Psoas muscle (tissue), 8 donors: ENCODE measurements around the gene ENPEP. TPM values are rescaled to one million over a fixed set of nuclear protein-coding genes. Genes with fewer than 3 reads are reported as not detected.
"Not testable (repeated sequence)": the region's sequence is repeated elsewhere in the genome, so short reads cannot be mapped to it uniquely, and the experiment has no call there.

Source experiments
- ATAC-seq, 4 donors: fragments of 200-7000 bp; cut with Tn5 transposase; one replicate each; pipeline ENCODE4 v1.9.1; 2020; ENCODE audit warnings: moderate library complexity in 3 of 4, mild to moderate bottlenecking in 2 of 4
- DNase-seq, 2 donors: peaks; one replicate each; pipeline ENCODE4 v3.0.0-alpha.2; 2020
- H3K27ac ChIP-seq: fragments of 200-600 bp; one replicate; pipeline ENCODE4 v1.8.0; 2022
- H3K27me3 ChIP-seq, 3 donors: fragments of 200-600 bp in 1 of 3; one replicate each; pipeline versions ENCODE4 v1.6.1 to v1.8.0; 2013 to 2022; ENCODE audit warnings: low read length in 2 of 3, mild to moderate bottlenecking in 2 of 3, moderate library complexity in 1 of 3; ENCODE audit not compliant: insufficient read depth in 3 of 3
- H3K36me3 ChIP-seq, 2 donors: fragments of 200-600 bp in 1 of 2; one replicate each; pipeline versions ENCODE4 v1.6.1 to v1.8.0; 2013 to 2022; ENCODE audit warnings: low read depth in 1 of 2, mild to moderate bottlenecking in 1 of 2, moderate library complexity in 1 of 2; ENCODE audit not compliant: insufficient read depth in 1 of 2
- H3K4me1 ChIP-seq: fragments of 200-600 bp; one replicate; pipeline ENCODE4 v1.8.0; 2022
- H3K4me3 ChIP-seq: fragments of 200-600 bp; one replicate; pipeline ENCODE4 v1.8.0; 2022; ENCODE audit warnings: mild to moderate bottlenecking
- H3K9me3 ChIP-seq: fragments of 200-600 bp; one replicate; pipeline ENCODE4 v1.8.0; 2022
- CTCF ChIP-seq: fragments of 200-600 bp; IDR thresholded peaks from one replicate; pipeline ENCODE4 v1.8.0; 2022; ENCODE audit warnings: antibody characterized with exemption
- WGBS, 3 donors: extraction: QIAGEN DNeasy Blood & Tissue Kit; methylation state at CpG; one replicate each; pipeline versions ENCODE4 v1.1.6 to v1.1.7; 2013; 5-methylcytosine and 5-hydroxymethylcytosine counted together
- intact Hi-C, 2 donors: fragments of 100-400 bp; cut with DNase I; formaldehyde crosslinking; loops; one replicate each; pipeline versions ENCODE4 v1.11.0 to v1.14.2; 2022
- long read RNA-seq, 2 donors: library from polyadenylated mRNA; unstranded; transcript quantifications; one replicate each; pipeline ENCODE4 v2.0.0, GENCODE V29; 2021
- polyA plus RNA-seq, 3 donors: library from polyadenylated mRNA; stranded (reverse); fragments of 200-250 nt; gene quantifications; one replicate each; pipeline ENCODE4 v1.2.3, GENCODE V29; 2013
- total RNA-seq, 4 donors: library from RNA; stranded (reverse); fragmentation: NEBNext Ultra II Directional in 2 of 4; extraction: Animal tissue kit (Norgen Biotek cat#: 25700) in 2 of 4; gene quantifications; one replicate each; pipeline versions ENCODE4 v1.2.1 to v1.2.4, GENCODE V29; 2021 to 2023
- donor health status: healthy with polysubstance abuse.
- donor health status: DM: no; HTN: no; CAD: no; lungs with moderate emphysema.
- donor health status: Bipolar disorder and iron deficiency.
- donor health status: healthy.
- donor health status: DM: yes; HTN: yes; CAD: no.
- donor health status: DM: no; HTN: no; CAD: no.
- donor health status: DM: no; HTN: no; CAD: no.
- donor health status: DM: yes; HTN: yes; CAD: no.

ENPEP gene, protein sequence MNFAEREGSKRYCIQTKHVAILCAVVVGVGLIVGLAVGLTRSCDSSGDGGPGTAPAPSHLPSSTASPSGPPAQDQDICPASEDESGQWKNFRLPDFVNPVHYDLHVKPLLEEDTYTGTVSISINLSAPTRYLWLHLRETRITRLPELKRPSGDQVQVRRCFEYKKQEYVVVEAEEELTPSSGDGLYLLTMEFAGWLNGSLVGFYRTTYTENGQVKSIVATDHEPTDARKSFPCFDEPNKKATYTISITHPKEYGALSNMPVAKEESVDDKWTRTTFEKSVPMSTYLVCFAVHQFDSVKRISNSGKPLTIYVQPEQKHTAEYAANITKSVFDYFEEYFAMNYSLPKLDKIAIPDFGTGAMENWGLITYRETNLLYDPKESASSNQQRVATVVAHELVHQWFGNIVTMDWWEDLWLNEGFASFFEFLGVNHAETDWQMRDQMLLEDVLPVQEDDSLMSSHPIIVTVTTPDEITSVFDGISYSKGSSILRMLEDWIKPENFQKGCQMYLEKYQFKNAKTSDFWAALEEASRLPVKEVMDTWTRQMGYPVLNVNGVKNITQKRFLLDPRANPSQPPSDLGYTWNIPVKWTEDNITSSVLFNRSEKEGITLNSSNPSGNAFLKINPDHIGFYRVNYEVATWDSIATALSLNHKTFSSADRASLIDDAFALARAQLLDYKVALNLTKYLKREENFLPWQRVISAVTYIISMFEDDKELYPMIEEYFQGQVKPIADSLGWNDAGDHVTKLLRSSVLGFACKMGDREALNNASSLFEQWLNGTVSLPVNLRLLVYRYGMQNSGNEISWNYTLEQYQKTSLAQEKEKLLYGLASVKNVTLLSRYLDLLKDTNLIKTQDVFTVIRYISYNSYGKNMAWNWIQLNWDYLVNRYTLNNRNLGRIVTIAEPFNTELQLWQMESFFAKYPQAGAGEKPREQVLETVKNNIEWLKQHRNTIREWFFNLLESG
- total RNA-seq (1 to 10 TPM; 1.4 to 4.3 (median 3.0) TPM), polyA plus RNA-seq (1 to 10 TPM in 2 of 3 donors, under 1 TPM in 1; 0.75 to 1.1 (median 1.1) TPM)
- long read RNA-seq, donor 1, full-length matches to known transcripts: 1 of 2 reads
- long read RNA-seq, donor 1, partial matches to known transcripts: 1 of 2 reads
- long read RNA-seq, donor 1, other reads (novel, unspliced or antisense): 0 of 2 reads
- long read RNA-seq, donor 2, full-length matches to known transcripts: 4 of 8 reads
- long read RNA-seq, donor 2, partial matches to known transcripts: 2 of 8 reads
- long read RNA-seq, donor 2, other reads (novel, unspliced or antisense): 2 of 8 reads

- DNase-seq: peak; percentile 29 to 74
- H3K4me1 ChIP-seq: no peaks in the 10 kb centered on the region
- ATAC-seq: peak; percentile 78 to 88 (median 86)
- WGBS, 3 donors: 30 to 36% (median 34%) methylated on average over 35 to 39 of the region's 39 CpGs
- H3K27ac ChIP-seq: peak within 1 kb of the TSS; percentile 67
- intact Hi-C loops: no loop called here
- no peaks in the 10 kb centered on the region for H3K36me3 ChIP-seq
- H3K4me3 ChIP-seq: peak within 1 kb of the TSS; percentile 68
- H3K27me3 ChIP-seq: no peaks in the 10 kb centered on the region
- no peak for TF ChIP-seq CTCF
- H3K9me3 ChIP-seq: no peaks in the 10 kb centered on the region
Measured at GRCh38 chr4:110475881-110476818, at the start of gene ENPEP. TSS of gene ENPEP (plus strand) at chr4:110476155. CDS start at chr4:110476415, 260 bp downstream.

DNA sequence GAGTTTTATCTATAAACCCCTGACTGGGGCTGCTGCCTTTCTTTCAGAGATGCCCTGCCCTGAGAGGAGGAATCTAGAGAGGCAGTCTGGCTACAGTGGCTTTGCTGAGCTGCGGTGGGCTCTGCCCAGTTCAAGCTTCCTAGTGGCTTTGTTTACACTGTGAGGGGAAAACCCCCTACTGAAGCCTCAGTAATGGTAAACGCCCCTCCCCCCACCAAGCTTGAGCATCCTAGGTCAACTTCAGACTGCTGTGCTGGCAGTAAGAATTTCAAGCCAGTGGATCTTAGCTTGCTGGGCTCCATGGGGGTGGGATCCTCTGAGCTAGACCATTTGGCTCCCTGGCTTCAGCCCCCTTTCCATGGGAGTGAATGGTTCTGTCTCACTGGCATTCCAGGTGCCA lies 44.1 kb upstream of the ENPEP start:
- WGBS, 3 donors: 63 to 74% (median 69%) methylated on average over 2 of the region's 2 CpGs
- H3K27me3 ChIP-seq, DNase-seq, H3K4me1 ChIP-seq, H3K9me3 ChIP-seq, intact Hi-C loops, H3K4me3 ChIP-seq, H3K27ac ChIP-seq, H3K36me3 ChIP-seq, ATAC-seq: not testable (repeated sequence)

DNA sequence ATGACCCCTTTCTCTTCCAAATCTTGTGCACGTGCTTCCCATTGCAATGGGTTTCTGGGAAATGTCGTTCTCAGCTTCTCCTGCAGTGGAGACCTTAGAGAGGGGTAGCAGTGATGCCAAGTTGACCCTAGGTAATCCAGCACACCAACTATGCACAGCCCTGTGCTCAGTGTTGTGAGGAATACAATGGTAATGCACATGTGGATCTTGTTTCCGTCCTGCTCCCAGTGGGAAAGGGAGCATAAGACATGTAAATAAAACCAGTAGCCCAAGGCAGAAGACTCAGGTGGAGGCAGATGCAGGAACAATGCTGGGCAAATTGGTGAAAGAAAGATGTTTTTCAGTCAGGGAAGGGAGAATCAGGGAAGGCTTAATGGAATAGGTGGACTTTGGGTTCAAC lies 38.7 kb upstream of the ENPEP start:
- WGBS, 3 donors: 70 to 74% (median 72%) methylated on average over 3 of the region's 3 CpGs
- not testable (repeated sequence) for DNase-seq

DNA sequence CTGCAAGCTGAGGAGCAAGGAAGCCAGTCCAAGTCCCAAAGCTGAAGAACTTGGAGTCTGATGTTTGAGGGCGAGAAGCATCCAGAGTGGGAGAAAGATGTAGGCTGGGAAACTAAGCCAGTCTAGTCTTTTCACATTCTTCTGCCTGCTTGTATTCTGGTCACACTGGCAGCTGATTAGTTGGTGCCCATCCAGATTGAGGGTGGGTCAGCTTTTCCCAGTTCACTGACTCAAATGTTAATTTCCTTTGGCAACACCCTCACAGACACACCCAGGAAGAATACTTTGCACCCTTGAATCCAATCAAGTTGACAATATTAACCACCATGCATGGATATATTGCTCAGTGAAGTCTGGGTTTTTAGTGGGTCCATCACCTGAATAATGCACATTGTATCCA lies 36.7 kb upstream of the ENPEP start:
- H3K36me3 ChIP-seq, H3K27me3 ChIP-seq, DNase-seq, H3K4me3 ChIP-seq, intact Hi-C loops, H3K27ac ChIP-seq, ATAC-seq, H3K9me3 ChIP-seq, H3K4me1 ChIP-seq: not testable (repeated sequence)
- 73 to 100% (median 93%) methylated on average over 1 of the region's 1 CpG for WGBS, 3 donors

More for the DNA sequence above, 38.7 kb upstream of the ENPEP start:
- intact Hi-C loops, ATAC-seq, H3K27ac ChIP-seq, H3K27me3 ChIP-seq, H3K36me3 ChIP-seq, H3K4me3 ChIP-seq, H3K9me3 ChIP-seq, H3K4me1 ChIP-seq: not testable (repeated sequence)

DNA sequence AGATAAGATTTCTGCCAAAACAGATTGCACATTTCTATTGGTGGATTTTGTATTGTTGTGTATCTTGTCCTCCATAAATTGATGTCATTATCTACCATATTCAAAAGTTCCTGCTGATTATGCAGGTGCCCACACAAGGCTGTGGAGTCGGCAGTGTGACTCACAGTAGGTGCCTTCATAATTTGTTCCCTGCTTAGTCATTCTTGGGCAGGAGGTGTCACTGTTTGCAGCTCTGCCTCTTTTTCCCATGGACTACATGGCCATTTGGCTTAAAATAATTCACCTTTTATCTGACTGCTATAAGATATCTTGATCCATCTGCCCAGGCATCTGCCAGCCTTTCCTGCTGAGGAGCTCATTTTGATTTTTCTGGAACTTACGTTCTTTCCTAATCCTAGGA lies 33.6 kb upstream of the ENPEP start:
- H3K36me3 ChIP-seq: no peaks in the 10 kb centered on the region
- no peak overlapping the region for H3K4me3 ChIP-seq
- no peaks in the 10 kb centered on the region for H3K4me1 ChIP-seq
- H3K27me3 ChIP-seq: no peaks in the 10 kb centered on the region
- H3K9me3 ChIP-seq: no peaks in the 10 kb centered on the region
- no peak overlapping the region for H3K27ac ChIP-seq
- peak; percentile 33 for TF ChIP-seq CTCF
- intact Hi-C loops: loop anchor here in 1 of 2 donors (5.0 kb wide), 1 partner anchor 65 kb away; no protein-coding TSS in a partner anchor
- DNase-seq (no peak), ATAC-seq (peak; percentile 47 to 91 (median 84))
- WGBS, 3 donors: 40 to 60% (median 47%) methylated on average over 2 of the region's 2 CpGs
